DMS114 treated with DMSO at 0.1 percent for 48 hours (cell line): ENCODE measurements around the gene MAPK14.
"Not testable (repeated sequence)": the region's sequence is repeated elsewhere in the genome, so short reads cannot be mapped to it uniquely, and the experiment has no call there.

Experiments
- DNase-seq: peaks from one replicate; lab custom pipeline; 2025; ENCODE audit not compliant: unreplicated experiment; lab: John Stamatoyannopoulos, UW

Gene MAPK14

GRCh38 chr6:36120979-36121786 lies 93.6 kb downstream of the MAPK14 start:
- DNase-seq = no peak

GRCh38 chr6:36121787-36122494 lies 94.3 kb downstream of the MAPK14 start:
- DNase-seq = no peak

DNA sequence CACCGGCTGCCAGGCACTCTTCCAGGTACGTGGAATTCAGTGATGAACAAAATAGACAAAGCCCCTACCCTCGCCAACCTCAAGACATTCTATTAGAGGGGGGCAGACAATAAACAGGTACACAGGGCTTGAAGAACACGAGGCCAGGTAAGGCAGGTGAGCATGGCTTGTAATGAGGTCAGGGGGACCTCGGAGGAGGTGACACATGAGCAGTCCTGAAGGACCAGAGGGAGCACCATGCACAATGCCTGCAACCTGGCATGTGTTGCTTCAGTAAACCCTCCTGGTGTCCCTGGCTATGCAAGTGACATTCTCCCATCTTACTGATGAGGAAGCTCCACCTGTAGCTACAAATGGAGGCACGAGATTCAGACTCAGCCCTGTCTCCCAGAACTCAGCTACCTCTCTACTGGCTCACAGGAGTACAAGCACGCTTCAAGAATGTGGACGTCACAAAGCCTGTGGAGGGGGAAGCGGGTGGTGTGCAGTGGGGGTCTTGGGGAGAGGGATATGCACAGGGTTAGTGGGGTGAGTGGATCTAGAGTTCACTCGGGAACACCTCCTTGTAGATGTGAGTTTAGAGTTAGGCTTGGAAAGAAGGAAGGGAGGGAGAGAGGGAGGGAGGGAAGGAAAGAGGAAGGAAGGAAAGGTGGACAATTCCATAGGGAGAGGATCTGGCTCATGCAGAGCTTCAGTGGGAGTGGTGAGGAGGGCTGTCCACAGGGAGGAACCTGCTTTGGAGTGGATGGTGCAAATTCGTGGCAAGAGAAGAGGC lies 95.1 kb downstream of the MAPK14 start:
- no peak for DNase-seq

DNA sequence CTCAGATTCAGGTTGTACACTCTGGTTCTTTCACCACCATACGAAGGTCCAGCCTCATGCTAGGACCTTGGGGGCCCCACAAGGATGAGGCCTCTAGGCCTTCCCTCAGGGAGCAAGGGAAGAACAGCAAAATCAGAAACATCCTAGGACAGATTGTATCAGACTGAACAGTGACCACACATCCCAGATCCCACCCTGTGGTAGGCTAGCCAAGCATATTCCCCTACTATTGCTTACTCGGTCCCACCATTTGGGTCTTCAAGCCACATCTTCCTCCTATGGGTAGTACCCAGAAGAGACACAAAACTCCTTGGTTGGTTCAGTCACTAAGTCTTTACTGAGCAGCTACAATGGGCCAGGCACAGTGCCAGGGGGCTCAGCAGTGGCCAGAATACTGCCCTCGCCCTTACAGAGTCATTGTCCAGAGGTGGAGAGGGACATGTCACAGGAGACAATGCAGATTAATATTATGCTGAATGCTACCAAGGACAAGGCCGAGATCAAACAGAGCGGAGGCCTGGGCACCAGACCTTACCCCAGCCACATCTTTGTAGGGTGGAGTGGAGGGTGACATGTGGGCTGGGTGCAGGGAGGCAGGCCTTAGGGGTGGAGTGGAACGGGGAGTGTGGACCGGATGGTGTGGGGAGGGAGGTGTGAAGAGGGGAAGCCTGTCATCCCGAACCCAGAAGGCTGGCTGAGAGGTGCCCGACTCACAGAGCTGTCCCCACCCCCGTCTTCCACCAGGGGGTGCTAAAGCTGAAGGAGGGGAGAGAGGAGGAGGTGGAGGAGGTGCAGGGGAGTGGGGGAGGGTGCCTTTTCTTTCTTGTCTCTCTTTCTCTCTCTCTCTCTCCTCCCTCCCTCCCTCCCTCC lies 95.9 kb downstream of the MAPK14 start:
- DNase-seq = peak; percentile 76

- not testable (repeated sequence) for DNase-seq
Measured at GRCh38 chr6:36124346-36124745, 96.7 kb downstream of the MAPK14 start.

GRCh38 chr6:36124881-36125280 lies 97.3 kb downstream of the MAPK14 start:
- no peak for DNase-seq

- no peak for DNase-seq
Measured at GRCh38 chr6:36125575-36125974, 98.0 kb downstream of the MAPK14 start.

DNA sequence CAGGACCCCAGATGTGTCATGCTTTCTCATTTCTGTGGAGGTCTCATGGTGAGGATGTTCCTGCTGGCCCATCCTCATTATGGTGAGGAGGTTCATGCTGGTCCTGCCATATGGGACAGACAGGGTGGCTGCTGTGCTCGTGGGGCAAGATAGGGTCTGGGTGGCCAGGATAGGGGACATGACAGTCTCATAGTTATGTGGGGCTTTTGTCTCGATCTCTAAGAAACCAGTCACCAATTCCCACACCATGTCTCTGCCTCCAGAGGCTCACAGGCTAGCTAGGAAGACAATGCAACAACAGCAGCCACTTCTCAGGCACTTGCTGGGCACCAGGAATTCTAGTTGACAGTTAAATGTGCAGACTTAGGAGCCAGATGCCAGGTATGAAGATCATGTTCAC lies 98.5 kb downstream of the MAPK14 start:
- DNase-seq = no peak

- no peak for DNase-seq
Measured at GRCh38 chr6:36126553-36127458, 99.2 kb downstream of the MAPK14 start.

- DNase-seq = no peak
Measured at GRCh38 chr6:36127462-36128016, 99.9 kb downstream of the MAPK14 start.

- DNase-seq = no peak
Measured at GRCh38 chr6:36128073-36128472, 100.5 kb downstream of the MAPK14 start.

GRCh38 chr6:36128793-36129192 lies 101.2 kb downstream of the MAPK14 start:
- no peak for DNase-seq

DNA sequence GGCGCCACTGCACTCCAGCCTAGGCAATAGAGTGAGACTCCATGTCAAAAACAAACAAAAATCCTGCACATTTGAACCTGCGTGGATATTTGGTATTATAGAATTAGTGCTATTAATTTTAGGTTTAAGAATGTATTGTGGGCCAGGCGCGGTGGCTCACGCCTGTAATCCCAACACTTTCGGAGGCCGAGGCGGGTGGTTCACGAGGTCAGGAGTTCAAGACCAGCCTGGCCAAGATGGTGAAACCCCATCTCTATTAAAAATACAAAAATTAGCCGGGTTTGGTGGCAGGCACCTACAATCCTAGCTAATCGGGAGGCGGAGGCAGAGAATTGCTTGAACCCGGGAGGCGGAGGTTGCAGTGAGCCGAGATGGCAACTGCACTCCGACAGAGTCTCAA lies 101.7 kb downstream of the MAPK14 start:
- DNase-seq = not testable (repeated sequence)

GRCh38 chr6:36129941-36130666 lies 102.5 kb downstream of the MAPK14 start, which contains the start of gene MAPK13:
TSS of gene MAPK13 (plus strand) at chr6:36130513. CDS start at chr6:36130583, 70 bp downstream.
- DNase-seq = no peak

- DNase-seq = no peak
Measured at GRCh38 chr6:36130667-36131510, 103.3 kb downstream of the MAPK14 start.

DNA sequence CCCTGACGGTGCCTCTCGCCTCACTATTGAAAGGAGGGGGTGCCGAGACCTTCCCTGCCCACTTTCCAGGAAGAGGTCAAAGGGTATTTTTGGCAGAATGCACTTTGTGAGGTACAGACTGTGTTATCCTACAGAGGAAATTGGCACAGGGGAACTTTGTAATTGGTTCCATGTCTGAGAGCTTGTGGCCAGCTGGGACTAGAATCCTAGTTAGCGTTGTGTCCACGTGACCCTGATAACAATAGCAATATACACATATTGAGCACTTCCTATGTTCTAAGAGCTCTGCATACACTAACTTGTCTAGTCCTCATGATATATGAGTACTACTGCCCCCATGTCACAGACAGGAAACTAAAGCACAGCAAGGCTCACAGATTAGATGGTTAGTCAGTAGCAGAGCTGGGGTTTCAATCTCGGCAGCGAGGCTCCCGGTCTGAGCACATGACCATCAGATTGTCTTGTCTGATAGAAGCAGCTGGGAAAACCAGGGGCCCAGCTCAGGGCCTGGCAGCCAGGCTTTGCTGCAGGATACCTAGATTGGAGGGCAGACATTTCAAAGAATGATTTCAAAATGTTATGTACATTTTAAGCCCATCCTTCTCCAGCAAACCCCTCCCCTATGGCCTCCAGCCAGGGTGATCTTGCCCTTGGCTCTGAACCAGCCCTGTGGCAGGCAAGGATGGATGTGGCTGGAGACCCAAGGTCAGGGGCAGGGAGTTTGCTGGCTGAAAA lies 104.1 kb downstream of the MAPK14 start:
- DNase-seq = no peak
